HPDE6-E6E7 (cell line): ENCODE data around the gene INTS11.
A peak's percentile ranks its signal among the peaks of the same experiment; 100 is the strongest.

Experiments
- DNase-seq: peaks from one replicate; pipeline ENCODE4 v3.0.0; 2011; ENCODE audit warnings: missing footprints; ENCODE audit errors: extremely low spot score

The INTS11 gene

DNA sequence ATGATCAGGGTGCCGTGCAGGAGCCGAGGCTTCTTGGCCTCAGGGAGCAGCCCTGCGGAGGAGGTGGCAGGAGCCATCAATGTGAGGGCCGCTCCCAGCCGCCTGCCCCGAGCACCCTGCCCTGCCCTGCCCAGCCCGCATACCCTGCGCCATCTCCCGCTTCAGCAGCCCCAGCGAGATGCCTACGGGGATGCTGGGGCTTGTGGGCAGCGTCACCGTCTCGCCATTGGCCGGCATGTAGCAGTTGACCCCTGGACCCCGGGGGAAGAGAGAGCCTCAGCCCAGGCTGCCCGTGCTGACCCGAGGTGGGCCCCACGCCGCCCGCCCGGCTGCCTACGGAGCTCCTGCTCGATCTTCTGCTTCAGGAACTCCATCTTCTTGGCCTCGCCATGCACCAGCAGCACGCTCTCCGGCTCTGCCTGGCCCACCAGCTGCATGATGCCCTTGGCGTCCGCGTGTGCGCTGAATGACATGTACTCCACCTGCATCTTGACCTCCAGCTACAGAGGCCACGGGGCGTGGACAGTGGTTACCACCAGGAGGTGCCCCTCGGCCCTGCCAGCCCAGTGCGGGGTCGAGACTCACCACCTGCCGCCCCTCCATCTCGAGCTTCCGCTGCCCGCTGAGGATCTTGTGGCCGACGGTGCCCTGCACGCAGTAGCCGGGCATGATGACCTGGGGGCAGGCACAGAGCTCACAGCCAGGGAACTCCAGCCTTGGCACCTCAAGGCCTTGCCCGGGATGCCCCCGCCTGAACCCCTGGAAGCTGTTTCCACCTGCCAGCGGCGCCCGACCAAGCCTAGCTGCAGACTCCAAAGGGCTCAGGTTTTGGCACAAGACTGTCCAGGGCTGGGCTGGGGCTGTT lies 11.8 kb downstream of the INTS11 start:
- no peak for DNase-seq

DNA sequence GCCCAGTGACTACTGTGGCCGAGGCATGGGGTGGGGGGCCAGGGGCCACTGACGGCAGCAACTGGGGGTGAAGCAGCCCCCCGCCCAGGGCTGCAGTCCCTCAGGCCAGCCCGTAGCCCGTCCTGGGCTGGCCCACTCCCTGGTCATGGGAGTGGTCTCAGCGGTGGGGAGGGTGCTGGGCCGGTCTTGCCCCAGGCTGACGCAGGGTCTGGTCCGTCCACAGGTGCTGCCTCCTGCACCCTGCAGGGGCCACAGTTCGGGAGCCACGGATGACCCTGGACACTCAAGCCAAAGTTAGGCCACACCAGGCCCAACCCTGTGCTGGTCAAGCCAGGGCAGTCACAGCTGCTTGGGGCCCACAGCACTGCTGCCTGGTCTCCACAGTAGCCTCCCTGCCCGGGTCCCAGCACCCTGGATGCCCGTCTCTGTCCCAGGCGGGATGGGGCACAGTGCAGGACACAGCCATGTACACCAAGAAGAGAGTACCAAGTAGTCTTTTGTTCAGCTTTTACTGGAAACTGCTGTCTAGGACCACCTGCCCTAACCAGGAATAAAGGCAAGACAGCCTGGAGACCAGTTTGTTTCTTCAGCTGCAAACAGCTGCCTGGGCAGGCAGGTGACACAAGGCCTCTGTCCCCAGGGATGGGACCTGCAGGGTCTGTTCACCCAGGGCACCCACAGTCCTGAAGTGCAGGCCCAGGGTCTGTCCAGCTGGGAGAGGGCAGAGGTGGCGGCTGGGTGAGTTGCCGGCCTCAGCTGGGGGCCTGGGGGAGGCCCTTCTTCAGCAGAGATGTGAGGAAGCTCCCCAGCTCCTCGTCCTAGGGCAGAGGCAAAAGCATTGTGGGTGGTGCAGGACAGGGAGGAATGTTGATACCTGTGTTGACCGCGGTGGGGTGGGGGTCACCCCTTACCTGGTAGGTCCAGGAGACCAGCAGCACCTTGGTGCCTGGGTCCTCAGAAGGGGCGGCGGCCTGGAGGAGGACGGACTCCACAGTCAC lies 13.1 kb downstream of the INTS11 start:
- no peak for DNase-seq

DNA sequence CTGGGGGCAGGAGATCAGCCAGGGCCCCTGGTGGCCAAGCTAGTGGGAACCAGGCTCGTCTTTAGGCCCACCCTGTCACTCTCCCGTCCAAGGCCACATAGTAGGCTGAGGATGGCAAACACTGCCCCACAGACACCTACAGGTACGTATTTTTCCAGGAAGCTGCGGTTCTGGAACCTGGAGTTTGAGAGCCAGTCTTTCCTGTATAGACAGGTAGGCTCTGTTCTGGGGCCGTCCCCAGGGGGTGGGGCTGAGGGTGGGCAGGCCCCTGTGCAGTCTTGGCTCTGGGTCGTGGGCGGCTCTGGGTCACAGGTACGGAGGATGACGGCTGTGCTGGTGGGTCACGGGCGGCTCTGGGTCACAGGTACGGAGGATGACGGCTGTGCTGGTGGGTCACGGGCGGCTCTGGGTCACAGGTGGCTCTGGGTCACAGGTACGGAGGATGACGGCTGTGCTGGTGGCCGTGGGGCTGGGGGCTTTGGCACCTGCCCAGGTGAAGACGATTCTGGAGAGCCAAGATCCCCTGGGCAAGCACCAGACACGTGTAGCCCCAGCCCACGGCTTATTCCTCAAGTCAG lies 13.9 kb downstream of the INTS11 start:
- DNase-seq, result no peak

DNA sequence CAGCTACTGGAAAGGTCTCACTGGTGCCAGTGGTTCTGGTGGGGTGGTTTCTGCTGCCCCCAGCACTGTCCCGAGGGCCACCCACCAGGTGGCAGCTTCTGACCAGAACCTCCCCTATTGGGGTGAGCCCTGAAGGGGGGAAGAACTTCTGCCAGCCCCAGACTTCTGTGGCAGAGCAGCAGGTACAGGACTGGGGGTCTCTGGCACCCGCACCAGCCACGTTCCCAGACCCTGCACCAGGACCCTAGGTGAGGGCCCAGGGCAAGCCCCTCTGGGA lies 14.4 kb downstream of the INTS11 start:
- no peak for DNase-seq

DNA sequence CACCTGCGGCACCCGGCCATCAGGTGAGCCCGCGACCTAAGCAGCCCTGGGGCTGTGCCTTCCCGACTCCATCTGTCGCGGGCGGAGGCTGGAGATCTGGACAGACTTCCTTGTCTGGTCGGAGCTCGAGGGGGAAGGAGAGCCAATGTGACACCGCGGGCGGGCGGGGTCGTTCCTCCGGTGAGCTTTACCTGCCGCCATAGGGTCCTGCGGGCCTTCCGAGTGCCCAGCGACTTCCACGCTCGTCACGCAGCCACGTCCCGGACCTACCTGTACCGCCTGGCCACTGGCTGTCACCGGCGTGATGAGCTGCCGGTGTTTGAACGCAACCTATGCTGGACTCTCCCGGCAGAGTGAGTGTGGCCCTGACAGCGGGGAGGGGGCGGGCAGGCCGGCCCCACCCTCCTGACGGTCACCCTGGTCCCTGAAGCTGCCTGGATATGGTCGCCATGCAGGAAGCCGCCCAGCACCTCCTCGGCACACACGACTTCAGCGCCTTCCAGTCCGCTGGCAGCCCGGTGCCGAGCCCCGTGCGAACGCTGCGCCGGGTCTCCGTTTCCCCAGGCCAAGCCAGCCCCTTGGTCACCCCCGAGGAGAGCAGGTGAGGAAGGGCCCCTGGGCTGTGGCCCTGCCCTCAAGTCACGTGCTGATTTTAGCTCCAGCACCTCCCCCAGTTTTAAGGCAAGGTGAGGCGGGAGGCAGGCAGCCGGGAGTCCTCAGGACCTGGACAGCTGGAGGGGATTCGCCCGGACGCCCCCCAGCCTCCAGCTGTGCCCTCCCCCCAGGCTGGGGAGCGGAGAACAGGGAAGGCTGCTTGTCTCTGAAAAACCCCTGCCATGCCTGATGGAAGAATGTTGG lies 15.0 kb downstream of the INTS11 start:
- no peak for DNase-seq

- no peak for DNase-seq
These were observed 15.7 kb downstream of the INTS11 start for GRCh38 chr1:1308756-1309250.

DNA sequence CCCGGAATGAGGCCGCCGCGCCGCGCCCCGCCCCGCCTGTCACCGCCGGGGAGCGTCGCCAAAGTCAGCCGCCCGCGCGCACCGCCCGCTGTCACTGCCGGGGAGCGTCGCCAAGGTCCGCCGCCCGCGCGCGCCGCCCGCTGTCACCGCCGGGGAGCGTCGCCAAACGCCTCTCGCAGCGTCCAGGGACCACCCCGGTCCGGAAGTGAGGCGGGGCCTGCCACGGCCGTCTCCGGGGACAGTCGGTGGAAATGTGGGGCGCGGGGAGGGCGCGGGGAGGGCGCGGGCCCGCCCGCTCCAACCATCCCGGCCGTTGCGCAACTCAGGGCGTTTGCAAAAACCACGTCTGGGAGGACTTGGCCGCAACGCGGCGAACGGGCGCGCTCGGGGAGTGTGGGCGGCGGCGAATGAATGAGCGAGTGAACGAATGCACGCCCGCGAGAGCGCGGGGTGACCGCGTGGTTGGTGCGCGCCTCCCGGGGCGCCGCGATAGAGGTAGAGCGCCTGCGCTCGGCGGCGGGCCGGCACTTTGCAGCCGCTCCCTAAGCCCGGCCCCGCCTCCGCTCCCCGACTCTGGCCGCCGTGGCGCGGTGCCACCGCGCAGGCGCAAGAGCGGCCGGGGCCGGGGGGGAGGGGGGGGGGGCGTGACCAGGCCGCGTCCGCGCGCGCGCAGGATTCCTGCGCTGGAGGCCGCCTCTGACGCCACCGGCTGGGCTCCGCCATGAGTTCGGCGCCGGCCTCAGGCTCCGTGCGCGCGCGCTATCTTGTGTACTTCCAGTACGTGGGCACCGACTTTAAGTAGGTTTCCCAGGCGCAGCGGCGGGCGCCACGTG lies 16.3 kb downstream of the INTS11 start, which contains the start of the genes ACAP3 and PUSL1:
Gene ACAP3, minus strand, starts transcription at position 8 of the 833 bp plus-strand sequence. CDS start 115 bp downstream, outside the sequence.
Gene PUSL1, plus strand, starts transcription at position 675 of the 833 bp plus-strand sequence. Its CDS starts 47 bp downstream, at position 722.
- peak; percentile 83 for DNase-seq

GRCh38 chr1:1307261-1307922 lies 17.1 kb downstream of the INTS11 start:
- no peak for DNase-seq

GRCh38 chr1:1306661-1307260 lies 17.7 kb downstream of the INTS11 start:
- DNase-seq, result no peak

DNA sequence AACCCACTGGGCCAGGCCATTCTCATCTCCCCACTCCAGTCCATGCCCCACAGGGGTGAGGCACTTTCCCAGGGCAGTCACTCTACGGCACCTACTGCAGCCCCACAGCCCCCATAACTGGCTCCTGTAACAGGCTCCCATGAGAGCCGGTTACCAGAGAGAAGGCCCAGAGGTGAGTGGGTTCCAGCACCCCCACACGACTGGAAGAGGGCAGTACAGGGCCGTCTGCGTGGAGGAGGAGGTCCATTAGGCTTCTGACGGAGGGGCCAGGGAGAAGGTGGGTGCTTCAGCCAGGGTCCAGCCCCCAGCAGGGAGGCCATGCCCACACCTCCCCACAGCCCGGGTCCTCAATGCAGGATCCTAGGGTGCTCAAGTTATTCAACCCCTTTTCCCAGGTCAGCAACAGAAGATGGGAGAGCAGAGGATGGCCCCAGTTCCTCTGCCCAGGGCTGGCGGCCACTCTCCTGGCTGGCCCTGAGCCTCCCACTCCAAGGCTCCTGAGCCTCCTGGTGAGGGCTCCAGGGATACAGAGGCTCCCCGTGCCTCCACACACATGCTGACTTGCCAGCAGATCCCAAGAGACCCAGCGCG lies 18.3 kb downstream of the INTS11 start:
- DNase-seq, result no peak

GRCh38 chr1:1305300-1306069 lies 19.0 kb downstream of the INTS11 start:
- DNase-seq, result peak; percentile 78

GRCh38 chr1:1304331-1305299 lies 19.8 kb downstream of the INTS11 start:
- DNase-seq, result peak; percentile 73

DNA sequence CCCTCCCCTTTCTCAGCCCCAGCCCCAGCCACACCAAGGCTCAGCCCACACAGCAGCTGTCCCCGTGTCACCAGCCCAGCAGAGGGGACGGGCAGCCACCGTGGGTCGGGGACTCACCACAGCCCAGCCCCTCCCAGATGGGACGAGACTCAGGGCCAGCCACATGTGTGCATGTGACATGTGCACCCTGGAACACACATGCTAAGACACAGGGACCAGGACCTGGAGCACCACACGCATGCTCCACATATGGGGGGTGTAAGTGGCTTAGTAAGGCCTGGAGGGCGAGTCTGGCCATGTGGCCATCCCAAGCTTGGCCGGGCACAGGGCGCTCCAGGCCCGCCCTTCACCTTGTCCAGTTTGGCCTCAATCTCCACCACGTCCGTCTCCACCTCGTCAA lies 20.7 kb downstream of the INTS11 start:
- DNase-seq, result no peak

- DNase-seq, result no peak
These were observed 21.4 kb downstream of the INTS11 start for GRCh38 chr1:1302951-1303509.

DNA sequence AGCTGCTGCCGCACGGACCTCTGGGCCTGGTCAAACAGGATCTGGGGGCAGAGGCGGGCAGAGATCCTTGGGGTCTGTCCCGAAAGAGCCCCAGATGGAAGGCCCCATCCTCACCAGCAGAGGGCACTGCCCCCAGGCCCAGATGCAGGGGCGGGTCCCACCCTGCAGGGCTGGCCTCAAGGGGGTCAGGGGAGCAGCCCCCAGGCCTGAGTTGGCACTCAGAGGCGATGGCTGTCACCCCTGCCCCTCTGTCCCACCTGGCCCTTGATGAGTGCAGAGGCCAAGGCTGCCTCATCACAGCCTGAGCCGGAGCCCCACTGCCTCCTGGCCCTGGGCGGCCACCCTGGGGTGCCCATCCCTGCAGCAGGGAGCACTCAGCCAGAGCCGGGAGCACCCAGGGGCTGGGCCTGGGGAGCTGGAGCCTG lies 22.4 kb downstream of the INTS11 start:
- no peak for DNase-seq

GRCh38 chr1:1300352-1300739 lies 24.1 kb downstream of the INTS11 start:
- DNase-seq, result no peak
